Measurements from ENCODE around the gene GTF2H4. TPM values are rescaled to one million over a fixed set of nuclear protein-coding genes. Genes with fewer than 3 reads are reported as not detected.

The GTF2H4 gene
- total and polyA plus RNA-seq, 7 donors = 7.7 to 28.5 (median 12.6) TPM

DNA sequence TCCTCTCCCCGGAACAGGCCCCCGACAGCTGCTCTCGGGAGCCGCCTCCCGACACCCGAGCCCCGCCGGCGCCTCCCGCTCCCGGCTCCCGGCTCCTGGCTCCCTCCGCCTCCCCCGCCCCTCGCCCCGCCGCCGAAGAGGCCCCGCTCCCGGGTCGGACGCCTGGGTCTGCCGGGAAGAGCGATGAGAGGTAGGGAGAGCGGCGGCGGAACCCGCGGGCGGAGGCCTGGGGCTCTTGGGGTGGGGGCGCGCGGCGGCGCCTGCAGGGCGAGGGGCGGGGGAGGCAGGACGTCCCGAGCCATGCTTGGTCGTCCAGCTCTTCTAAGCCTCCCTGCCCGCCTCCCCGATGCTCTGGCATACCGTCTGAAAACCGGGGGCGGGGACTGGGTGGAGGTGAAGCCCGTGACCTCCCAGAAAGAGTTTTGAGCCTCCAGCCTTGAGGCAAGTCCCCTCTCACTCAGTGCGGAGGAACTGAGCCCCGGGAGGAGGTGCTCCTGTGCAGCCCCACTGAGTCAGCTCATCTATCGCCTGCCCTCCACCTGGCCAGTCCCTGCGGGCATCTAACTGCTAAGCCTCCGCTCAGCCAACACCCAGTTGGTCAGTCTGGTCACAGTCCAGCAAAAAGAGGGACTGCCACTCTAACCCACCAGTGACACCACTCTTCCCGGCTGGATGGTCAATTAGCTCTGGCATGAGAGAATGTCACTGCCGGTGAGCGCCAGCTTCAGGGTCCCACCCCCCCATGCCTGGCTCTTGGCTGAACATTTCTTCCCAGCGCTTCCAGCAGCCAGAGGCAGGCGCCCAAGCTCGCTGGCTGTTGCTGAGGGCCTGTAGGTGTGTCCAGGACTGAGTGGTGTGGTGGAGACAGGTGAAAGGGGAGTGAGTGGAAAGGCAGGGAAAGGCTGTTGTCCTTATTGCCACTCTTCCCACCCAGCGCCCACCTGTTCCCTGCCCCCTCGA lies 23.2 kb upstream of the GTF2H4 start:
- Histone ChIP-seq H3K4me1 (peaks cover 0 to 46% (median 36%) of the 10 kb centered on the region in 4 donors), H3K4me3 (peak overlapping the region; percentile 80 to 93 (median 87)), H3K27ac (peak overlapping the region; percentile 89 to 95 (median 94)), H3K36me3 (peaks cover 0 to 11% (median 3%) of the 10 kb centered on the region in 4 donors), H3K9me3 (no peaks in the 10 kb centered on the region), H3K27me3 (no peaks in the 10 kb centered on the region)
- 2 to 7% methylated on average over 59 of the region's 59 CpGs for WGBS, 2 donors
- intact Hi-C loops (cut with DNase I) = loop anchor here (2.0 kb wide), 1 partner anchor 142 kb away; the partner anchor contains the start of gene FLOT1
- peak in 2 of 4 donors; percentile 18 to 31 for TF ChIP-seq POLR2AphosphoS5 (IDR thresholded peaks at IDR 0.05)
- TF ChIP-seq, protein P1, sequence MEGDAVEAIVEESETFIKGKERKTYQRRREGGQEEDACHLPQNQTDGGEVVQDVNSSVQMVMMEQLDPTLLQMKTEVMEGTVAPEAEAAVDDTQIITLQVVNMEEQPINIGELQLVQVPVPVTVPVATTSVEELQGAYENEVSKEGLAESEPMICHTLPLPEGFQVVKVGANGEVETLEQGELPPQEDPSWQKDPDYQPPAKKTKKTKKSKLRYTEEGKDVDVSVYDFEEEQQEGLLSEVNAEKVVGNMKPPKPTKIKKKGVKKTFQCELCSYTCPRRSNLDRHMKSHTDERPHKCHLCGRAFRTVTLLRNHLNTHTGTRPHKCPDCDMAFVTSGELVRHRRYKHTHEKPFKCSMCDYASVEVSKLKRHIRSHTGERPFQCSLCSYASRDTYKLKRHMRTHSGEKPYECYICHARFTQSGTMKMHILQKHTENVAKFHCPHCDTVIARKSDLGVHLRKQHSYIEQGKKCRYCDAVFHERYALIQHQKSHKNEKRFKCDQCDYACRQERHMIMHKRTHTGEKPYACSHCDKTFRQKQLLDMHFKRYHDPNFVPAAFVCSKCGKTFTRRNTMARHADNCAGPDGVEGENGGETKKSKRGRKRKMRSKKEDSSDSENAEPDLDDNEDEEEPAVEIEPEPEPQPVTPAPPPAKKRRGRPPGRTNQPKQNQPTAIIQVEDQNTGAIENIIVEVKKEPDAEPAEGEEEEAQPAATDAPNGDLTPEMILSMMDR (IDR thresholded peaks at IDR 0.05) = no peak
- peak; percentile 80 for DNase-seq

DNA sequence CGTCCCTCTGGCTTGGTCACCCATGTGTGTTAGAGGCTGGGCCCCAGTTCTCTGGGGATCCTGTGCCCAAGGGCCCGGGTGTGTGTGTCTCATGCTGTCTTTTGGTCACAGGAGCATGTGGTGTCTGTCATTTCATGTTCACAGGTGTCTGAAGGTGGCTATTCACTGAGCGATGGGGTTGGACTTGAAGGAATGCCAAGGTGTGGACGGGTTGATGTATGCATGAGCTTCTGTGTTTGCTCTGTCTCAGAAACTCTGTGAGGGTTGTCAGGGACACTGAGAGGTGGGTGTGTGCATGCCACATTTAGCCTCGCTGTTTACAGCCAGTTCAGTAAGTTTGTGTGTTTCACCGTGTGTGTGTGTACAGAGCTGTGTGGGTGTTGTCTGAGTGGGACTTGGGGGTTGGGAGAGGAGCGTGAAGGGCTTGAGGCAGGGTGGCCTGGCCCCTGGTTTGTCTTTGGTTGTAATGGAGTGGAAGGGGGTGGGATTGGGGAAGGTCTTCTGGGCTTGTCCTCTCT lies 22.5 kb upstream of the GTF2H4 start:
- WGBS, 2 donors = 7 to 32% methylated on average over 7 of the region's 7 CpGs
- Histone ChIP-seq H3K36me3 (peaks cover 0 to 16% (median 4%) of the 10 kb centered on the region in 4 donors), H3K4me1 (peaks cover 0 to 53% (median 43%) of the 10 kb centered on the region in 4 donors), H3K9me3 (no peaks in the 10 kb centered on the region), H3K27me3 (no peaks in the 10 kb centered on the region), H3K4me3 (peak overlapping the region; percentile 80 to 93 (median 87)), H3K27ac (peak overlapping the region; percentile 89 to 95 (median 94))
- DNase-seq = no peak
- intact Hi-C loops (cut with DNase I) = loop anchor here (2.0 kb wide), 1 partner anchor 143 kb away; the partner anchor contains the start of gene FLOT1
- no peak for TF ChIP-seq EP300 (IDR thresholded peaks at IDR 0.05)
- TF ChIP-seq, protein P1 (IDR thresholded peaks at IDR 0.05) = no peak
- TF ChIP-seq POLR2A (IDR thresholded peaks at IDR 0.05) = peak in 1 of 2 donors; percentile 13
- no peak for TF ChIP-seq POLR2AphosphoS5 (IDR thresholded peaks at IDR 0.05)

DNA sequence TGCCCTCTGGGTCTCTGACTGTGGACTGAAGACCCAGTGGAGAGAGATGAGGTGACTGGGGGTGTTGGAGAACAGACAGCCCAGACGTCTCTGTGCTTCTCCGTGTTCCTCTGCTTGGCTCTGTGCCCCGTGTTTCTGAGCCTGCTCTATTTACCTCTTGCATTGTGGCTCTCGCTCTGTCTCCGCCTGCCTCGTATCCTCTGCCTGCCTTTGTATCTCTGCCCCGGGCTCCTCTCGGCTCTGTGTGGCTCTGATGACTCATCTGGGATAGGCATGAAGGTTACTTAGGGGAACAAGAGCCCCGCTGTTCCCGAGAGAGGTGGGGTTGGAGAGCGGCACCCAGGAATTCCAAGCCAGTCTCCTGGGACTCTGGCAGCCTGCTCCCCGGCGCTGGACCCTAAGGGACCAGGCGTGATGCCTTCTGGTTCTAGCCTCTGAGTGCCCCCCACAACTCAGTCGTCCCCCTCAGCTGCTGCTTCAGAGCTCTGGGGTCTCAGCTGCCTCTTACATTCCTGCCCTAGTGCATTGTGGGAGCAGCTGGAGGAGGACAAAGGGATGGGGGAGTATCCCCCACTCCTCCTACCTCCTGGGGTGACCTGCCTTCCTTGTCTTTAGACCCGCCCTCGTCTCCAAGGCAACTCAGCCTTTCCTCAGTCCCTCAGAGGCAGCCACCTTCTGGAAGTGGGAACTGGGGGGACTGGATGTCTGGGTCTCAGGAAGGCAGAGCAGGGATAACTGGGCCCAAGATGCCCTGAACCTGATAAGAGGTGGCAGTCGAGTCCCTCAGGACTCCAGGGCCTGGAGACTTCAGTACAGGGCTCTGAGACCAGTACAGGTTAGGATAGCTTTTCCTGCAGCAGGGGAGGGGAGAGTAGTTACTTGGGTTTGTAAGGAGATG lies 21.8 kb upstream of the GTF2H4 start:
- WGBS, 2 donors = 12 to 44% methylated on average over 18 of the region's 18 CpGs
- peaks cover 0 to 55% (median 44%) of the 10 kb centered on the region in 4 donors for H3K4me1 ChIP-seq

DNA sequence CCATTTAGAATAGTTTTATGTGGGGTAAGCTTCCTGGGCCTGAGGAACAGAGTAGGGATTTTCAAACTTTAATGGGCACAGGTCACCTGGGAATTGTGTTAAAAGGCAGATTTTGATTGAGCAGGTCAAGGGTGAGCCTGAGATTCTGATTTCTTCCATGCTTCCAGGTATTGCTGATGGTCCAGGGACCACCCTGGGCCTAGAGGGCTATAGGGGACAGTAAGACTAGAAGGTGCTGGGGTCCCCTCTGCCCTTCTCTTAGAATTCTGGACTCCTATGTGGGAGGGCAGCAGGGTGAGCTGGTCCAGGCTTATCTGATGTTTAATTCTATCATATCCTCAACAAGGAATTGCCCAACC lies 21.1 kb upstream of the GTF2H4 start:
- H3K36me3 ChIP-seq = peaks cover 0 to 23% (median 5%) of the 10 kb centered on the region in 4 donors
- H3K27ac ChIP-seq = peak overlapping the region; percentile 89 to 95 (median 94)
- no peak for DNase-seq
- intact Hi-C loops (cut with DNase I) = no loop called here
- peaks cover 0 to 55% (median 44%) of the 10 kb centered on the region in 4 donors for H3K4me1 ChIP-seq
- no peaks in the 10 kb centered on the region for H3K9me3 ChIP-seq
- H3K4me3 ChIP-seq = no peak overlapping the region
- H3K27me3 ChIP-seq = no peaks in the 10 kb centered on the region
- TF ChIP-seq, protein P1 (IDR thresholded peaks at IDR 0.05) = no peak
- TF ChIP-seq EP300 (IDR thresholded peaks at IDR 0.05) = no peak
- no peak for TF ChIP-seq POLR2AphosphoS5 (IDR thresholded peaks at IDR 0.05)
- no peak for TF ChIP-seq POLR2A (IDR thresholded peaks at IDR 0.05)

More for the DNA sequence above, 21.8 kb upstream of the GTF2H4 start:
- Histone ChIP-seq H3K27ac (peak overlapping the region; percentile 89 to 95 (median 94)), H3K36me3 (peaks cover 0 to 23% (median 4%) of the 10 kb centered on the region in 4 donors), H3K27me3 (no peaks in the 10 kb centered on the region), H3K9me3 (no peaks in the 10 kb centered on the region), H3K4me3 (peak overlapping the region; percentile 80 to 93 (median 87))
- intact Hi-C loops (cut with DNase I) = loop anchor here (2.0 kb wide), 1 partner anchor 143 kb away; the partner anchor contains the start of gene FLOT1
- TF ChIP-seq POLR2A (IDR thresholded peaks at IDR 0.05) = no peak
- TF ChIP-seq EP300 (IDR thresholded peaks at IDR 0.05) = no peak
- TF ChIP-seq POLR2AphosphoS5 (IDR thresholded peaks at IDR 0.05) = peak in 2 of 4 donors; percentile 55 to 70
- DNase-seq = peak; percentile 89
